Endothelial cell of umbilical vein (primary cell): Measurements from ENCODE around the gene ST6GALNAC3. TPM values are rescaled to one million over a fixed set of nuclear protein-coding genes. Genes with fewer than 3 reads are reported as not detected.

Experiments
- BruUV-seq: library from RNA; stranded (reverse); fragments of 400-500 nt; replicated peaks from 2 replicates; lab custom pipeline; 2021; lab: Mats Ljungman, UMichigan
- CTCF ChIA-PET: fragments of 300-600, 350-600 bp; sonication (Branson Sonifier 250); formaldehyde crosslinking; loops from one replicate; lab custom pipeline; 2021; ENCODE audit warnings: antibody characterized with exemption, inconsistent platforms; lab: Charles Lee
- POLR2A ChIA-PET: fragments of 300-600, 350-600 bp; sonication (Branson Sonifier 250); formaldehyde crosslinking; loops from one replicate; lab custom pipeline; 2021; ENCODE audit warnings: antibody characterized with exemption, inconsistent platforms; lab: Charles Lee
- DNase-seq: peaks from one replicate; pipeline ENCODE4 v3.0.0-alpha.2; 2011; ENCODE audit warnings: low read depth, low spot score
- FAIRE-seq: peaks from 2 replicates; lab custom pipeline; 2011; peaks lifted over from hg19 to GRCh38; lab: Jason Lieb, UNC
- H2AFZ ChIP-seq: 2 replicates; pipeline ENCODE4 v1.6.0; 2012; ENCODE audit warnings: low read depth, low read length, control low read depth, inconsistent platforms
- H3K27ac ChIP-seq: 2 replicates; pipeline ENCODE4 v1.5.1; 2011; ENCODE audit warnings: low read depth, mild to moderate bottlenecking, control low read depth, low read length, moderate library complexity; ENCODE audit not compliant: insufficient read depth
- H3K27me3 ChIP-seq, 2 experiments: 2 replicates each; pipeline versions ENCODE4 v1.6.0 to v1.6.1; 2011; ENCODE audit warnings: low read length in 2 of 2, mixed read lengths in 1 of 2; ENCODE audit not compliant: control insufficient read depth in 2 of 2, insufficient read depth in 2 of 2
- H3K36me3 ChIP-seq, 2 experiments: 2 replicates in 1 of 2; 3 replicates in 1 of 2; pipeline ENCODE4 v1.5.1; 2011; ENCODE audit warnings: low read length in 2 of 2, mild to moderate bottlenecking in 1 of 2, moderate library complexity in 1 of 2; ENCODE audit not compliant: control insufficient read depth in 2 of 2, insufficient read depth in 2 of 2; ENCODE audit errors: extremely low read depth in 1 of 2
- H3K4me1 ChIP-seq: 3 replicates; pipeline ENCODE4 v1.5.1; 2011; ENCODE audit warnings: mild to moderate bottlenecking, low read length; ENCODE audit not compliant: control insufficient read depth, insufficient read depth; ENCODE audit errors: extremely low read depth
- H3K4me2 ChIP-seq: 2 replicates; pipeline ENCODE4 v1.6.1; 2011; ENCODE audit warnings: low read length, control low read depth, mixed read lengths; ENCODE audit not compliant: insufficient read depth
- H3K4me3 ChIP-seq, 3 experiments: fragments of 200-600 bp in 1 of 3; sonication (generic), shearing (Covaris generic) in 1 of 3; replicated peaks in 1 of 3; 2 replicates each; pipeline ENCODE4 v1.5.1; 2011 to 2016; ENCODE audit warnings: control low read depth in 3 of 3, low read length in 3 of 3, mild to moderate bottlenecking in 2 of 3, inconsistent platforms in 1 of 3, low read depth in 1 of 3, moderate library complexity in 1 of 3; ENCODE audit not compliant: insufficient read depth in 1 of 3
- H3K79me2 ChIP-seq: 2 replicates; pipeline ENCODE4 v1.6.0; 2012; ENCODE audit warnings: low read length, inconsistent platforms; ENCODE audit not compliant: control insufficient read depth, insufficient read depth
- H3K9ac ChIP-seq: replicated peaks from 2 replicates; pipeline ENCODE3; 2011; ENCODE audit warnings: low read length, control low read depth; ENCODE audit not compliant: insufficient read depth; ENCODE audit errors: extremely low read depth
- H3K9me1 ChIP-seq: replicated peaks from 3 replicates; pipeline ENCODE4 v1.6.0; 2011; ENCODE audit warnings: mild to moderate bottlenecking, low read length; ENCODE audit not compliant: control insufficient read depth, insufficient read depth; ENCODE audit errors: extremely low read depth
- H3K9me3 ChIP-seq: replicated peaks from 2 replicates; pipeline ENCODE4 v1.5.1; 2012; ENCODE audit warnings: low read length, inconsistent platforms; ENCODE audit not compliant: control insufficient read depth, insufficient read depth
- H4K20me1 ChIP-seq: replicated peaks from 2 replicates; pipeline ENCODE3; 2011; ENCODE audit warnings: mild to moderate bottlenecking, low read length; ENCODE audit not compliant: control insufficient read depth, insufficient read depth; ENCODE audit errors: extremely low read depth
- EZH2 ChIP-seq: IDR thresholded peaks from 2 replicates; pipeline ENCODE4 v1.6.1; 2012; ENCODE audit warnings: borderline replicate concordance, low read depth, mild to moderate bottlenecking, moderate library complexity, low read length, inconsistent platforms; ENCODE audit not compliant: severe bottlenecking
- FOS ChIP-seq: IDR thresholded peaks from 2 replicates; pipeline ENCODE4 v1.6.1; 2011; ENCODE audit warnings: mild to moderate bottlenecking, low read length, moderate library complexity, borderline replicate concordance; ENCODE audit not compliant: insufficient read depth
- GATA2 ChIP-seq: IDR thresholded peaks from 2 replicates; pipeline ENCODE4 v1.7.0; 2011; ENCODE audit warnings: low read depth, mild to moderate bottlenecking, moderate library complexity, mixed read lengths, low read length; ENCODE audit not compliant: insufficient read length, insufficient read depth
- JUN ChIP-seq: IDR thresholded peaks from 2 replicates; pipeline ENCODE4 v1.6.1; 2011; ENCODE audit warnings: borderline replicate concordance, low read depth; ENCODE audit not compliant: insufficient read length, insufficient read depth
- MYC ChIP-seq: IDR thresholded peaks from one replicate; pipeline ENCODE4 v1.6.1; 2011; ENCODE audit warnings: mild to moderate bottlenecking, low read depth, low read length
- POLR2A ChIP-seq: IDR thresholded peaks from 2 replicates; pipeline ENCODE4 v1.6.1; 2012; ENCODE audit warnings: low read depth, mild to moderate bottlenecking, control low read depth, low read length
- POLR2AphosphoS5 ChIP-seq: IDR thresholded peaks from 2 replicates; pipeline ENCODE4 v1.6.1; 2012; ENCODE audit warnings: low read depth, mild to moderate bottlenecking, control low read depth, low read length, moderate library complexity; ENCODE audit not compliant: insufficient read depth
- dilution Hi-C: fragments of 300-500 bp; cut with MboI; formaldehyde crosslinking; loops from one replicate; pipeline ENCODE4 v1.15.0; 2019; ENCODE audit warnings: low sequenced_read_pairs; ENCODE audit not compliant: extremely low pct_ligation_motif_present
- intact Hi-C: fragments of 100-400 bp; cut with micrococcal nuclease; formaldehyde crosslinking; loops from one replicate; pipeline ENCODE4 v1.10.0; 2022
- polyA plus RNA-seq, 4 experiments: library from polyadenylated mRNA; depleted of rRNA in 3 of 4; stranded (reverse) in 3 of 4; unstranded in 1 of 4; fragments of >200 nt; gene quantifications; 2 replicates each; pipeline versions ENCODE4 v1.2.1 to v1.2.3, GENCODE V29; 2011 to 2012; ENCODE audit warnings: missing spikeins in 1 of 4
- total RNA-seq: library from RNA; stranded (reverse); gene quantifications from 2 replicates; pipeline ENCODE4 v1.2.3, GENCODE V29; 2021
- TF ChIP-seq, protein P1 (sequence below), 2 donors: IDR thresholded peaks; 1 replicate in 1 of 2; 2 replicates in 1 of 2; pipeline ENCODE4 v1.5.1; 2011; ENCODE audit warnings: low read length in 2 of 2, mild to moderate bottlenecking in 2 of 2, moderate library complexity in 2 of 2, control low read depth in 1 of 2, inconsistent platforms in 1 of 2, low read depth in 1 of 2; ENCODE audit not compliant: insufficient read depth in 1 of 2; ENCODE audit errors: extremely low read depth in 1 of 2
- TF ChIP-seq, protein P2 (sequence below): IDR thresholded peaks from 2 replicates; pipeline ENCODE4 v1.6.1; 2011; ENCODE audit not compliant: insufficient read depth, insufficient read length

Gene ST6GALNAC3
- total and polyA plus RNA-seq, 2 donors (not counting 3 experiments of a cell fraction or from before 2014, with no cell fraction given), result 7.6 to 48.3 TPM

DNA sequence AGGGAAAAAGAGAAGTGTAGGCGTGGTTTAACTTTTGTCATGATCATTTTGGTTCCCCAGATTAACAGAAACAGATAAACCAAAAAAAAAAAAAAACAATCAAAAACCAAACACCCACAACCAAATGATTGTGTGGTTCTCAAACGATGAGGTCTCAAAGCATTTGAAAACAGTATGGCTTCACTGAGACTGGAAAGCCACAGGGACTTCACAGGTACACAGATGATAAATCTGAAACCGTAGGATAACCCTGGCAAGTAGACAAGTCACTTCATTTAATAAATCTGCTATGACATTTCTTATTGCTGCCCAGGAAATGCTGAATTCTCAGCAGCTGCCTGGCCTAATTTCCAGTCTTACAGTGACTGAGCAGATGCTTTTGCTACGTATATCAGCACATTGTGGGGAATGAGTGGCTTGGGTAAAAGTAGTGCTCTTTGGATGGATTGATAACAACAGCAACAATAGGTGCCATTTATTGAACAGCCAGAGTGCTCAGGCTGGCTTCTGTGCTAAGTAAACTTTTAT is 6.1 kb downstream of the ST6GALNAC3 start:
- POLR2A ChIA-PET, result interaction anchor here (1.0 kb wide), 1 partner anchor 15 kb away, joined by 3 read pairs; no protein-coding TSS in a partner anchor
- Histone ChIP-seq H3K9ac (no peak overlapping the region), H3K36me3 (no peaks in the 10 kb centered on the region), H3K79me2 (peaks cover 64% of the 10 kb centered on the region), H2AFZ (no peak overlapping the region), H3K9me3 (no peaks in the 10 kb centered on the region), H3K9me1 (peaks cover 3% of the 10 kb centered on the region), H3K4me3 (no peak overlapping the region), H3K27me3 (no peaks in the 10 kb centered on the region), H4K20me1 (no peaks in the 10 kb centered on the region), H3K4me1 (peaks cover 12% of the 10 kb centered on the region), H3K27ac (no peak overlapping the region), H3K4me2 (no peak overlapping the region)
- DNase-seq (no peak), FAIRE-seq (no peak)
- TF ChIP-seq, protein P1, sequence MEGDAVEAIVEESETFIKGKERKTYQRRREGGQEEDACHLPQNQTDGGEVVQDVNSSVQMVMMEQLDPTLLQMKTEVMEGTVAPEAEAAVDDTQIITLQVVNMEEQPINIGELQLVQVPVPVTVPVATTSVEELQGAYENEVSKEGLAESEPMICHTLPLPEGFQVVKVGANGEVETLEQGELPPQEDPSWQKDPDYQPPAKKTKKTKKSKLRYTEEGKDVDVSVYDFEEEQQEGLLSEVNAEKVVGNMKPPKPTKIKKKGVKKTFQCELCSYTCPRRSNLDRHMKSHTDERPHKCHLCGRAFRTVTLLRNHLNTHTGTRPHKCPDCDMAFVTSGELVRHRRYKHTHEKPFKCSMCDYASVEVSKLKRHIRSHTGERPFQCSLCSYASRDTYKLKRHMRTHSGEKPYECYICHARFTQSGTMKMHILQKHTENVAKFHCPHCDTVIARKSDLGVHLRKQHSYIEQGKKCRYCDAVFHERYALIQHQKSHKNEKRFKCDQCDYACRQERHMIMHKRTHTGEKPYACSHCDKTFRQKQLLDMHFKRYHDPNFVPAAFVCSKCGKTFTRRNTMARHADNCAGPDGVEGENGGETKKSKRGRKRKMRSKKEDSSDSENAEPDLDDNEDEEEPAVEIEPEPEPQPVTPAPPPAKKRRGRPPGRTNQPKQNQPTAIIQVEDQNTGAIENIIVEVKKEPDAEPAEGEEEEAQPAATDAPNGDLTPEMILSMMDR (IDR thresholded peaks at IDR 0.05; ENCODE audit: extremely low read depth in 1 of 2, insufficient read depth in 1 of 2, low read depth in 1 of 2, low read length in 2 of 2), result no peak
- TF ChIP-seq MYC (no peak), JUN (no peak), POLR2A (no peak), FOS (no peak), POLR2AphosphoS5 (no peak), GATA2 (no peak), EZH2 (no peak)
- TF ChIP-seq, protein P2, sequence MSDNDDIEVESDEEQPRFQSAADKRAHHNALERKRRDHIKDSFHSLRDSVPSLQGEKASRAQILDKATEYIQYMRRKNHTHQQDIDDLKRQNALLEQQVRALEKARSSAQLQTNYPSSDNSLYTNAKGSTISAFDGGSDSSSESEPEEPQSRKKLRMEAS, result no peak
- intact Hi-C loops, result no loop called here
- no TSS peak for BruUV-seq
- dilution Hi-C loops, result no loop called here
- CTCF ChIA-PET, result no interaction called here
